ENCODE measurements around the gene HDAC9.

HDAC9 gene

GRCh38 chr7:18792871-18793595 is 297.5 kb downstream of the HDAC9 start:
- no peak for DNase-seq (ENCODE audit: low read depth)

- DNase-seq (ENCODE audit: low read depth): no peak
Observed at GRCh38 chr7:18796216-18796615, 300.7 kb downstream of the HDAC9 start.

GRCh38 chr7:18798088-18798906 is 302.7 kb downstream of the HDAC9 start:
- no peak for DNase-seq (ENCODE audit: low read depth)

- DNase-seq (ENCODE audit: low read depth): no peak
Observed at GRCh38 chr7:18799899-18800298, 304.4 kb downstream of the HDAC9 start.

GRCh38 chr7:18803923-18804322 is 308.4 kb downstream of the HDAC9 start:
- no peak for DNase-seq (ENCODE audit: low read depth)

GRCh38 chr7:18806177-18806576 is 310.6 kb downstream of the HDAC9 start:
- DNase-seq (ENCODE audit: low read depth): no peak

GRCh38 chr7:18808026-18808425 is 312.5 kb downstream of the HDAC9 start:
- no peak for DNase-seq (ENCODE audit: low read depth)

- DNase-seq (ENCODE audit: low read depth): no peak
Observed at GRCh38 chr7:18815261-18815960, 319.9 kb downstream of the HDAC9 start.

GRCh38 chr7:18820981-18821380 is 325.4 kb downstream of the HDAC9 start:
- no peak for DNase-seq (ENCODE audit: low read depth)

GRCh38 chr7:18821554-18821953 is 326.0 kb downstream of the HDAC9 start:
- DNase-seq (ENCODE audit: low read depth): no peak

- DNase-seq (ENCODE audit: low read depth): no peak
Observed at GRCh38 chr7:18824157-18824556, 328.6 kb downstream of the HDAC9 start.

GRCh38 chr7:18828260-18828993 is 332.9 kb downstream of the HDAC9 start:
- no peak for DNase-seq (ENCODE audit: low read depth)

- DNase-seq (ENCODE audit: low read depth): no peak
Observed at GRCh38 chr7:18828994-18829857, 333.7 kb downstream of the HDAC9 start.

GRCh38 chr7:18829858-18830285 is 334.3 kb downstream of the HDAC9 start:
- no peak for DNase-seq (ENCODE audit: low read depth)

GRCh38 chr7:18831419-18831818 is 335.9 kb downstream of the HDAC9 start:
- DNase-seq (ENCODE audit: low read depth): no peak

- no peak for DNase-seq (ENCODE audit: low read depth)
Observed at GRCh38 chr7:18831943-18832342, 336.4 kb downstream of the HDAC9 start.

GRCh38 chr7:18834577-18834976 is 339.0 kb downstream of the HDAC9 start:
- DNase-seq (ENCODE audit: low read depth): no peak

- no peak for DNase-seq (ENCODE audit: low read depth)
Observed at GRCh38 chr7:18835001-18835690, 339.6 kb downstream of the HDAC9 start.

- DNase-seq (ENCODE audit: low read depth): no peak
Observed at GRCh38 chr7:18843979-18844378, 348.4 kb downstream of the HDAC9 start.

- no peak for DNase-seq (ENCODE audit: low read depth)
Observed at GRCh38 chr7:18844735-18845134, 349.2 kb downstream of the HDAC9 start.

Measured in activated T-helper 1 cell treated with Interleukin-2 at 50 U/mL for 16 hours (primary cell).